ENCODE measurements around the gene HMOX2.

DNA sequence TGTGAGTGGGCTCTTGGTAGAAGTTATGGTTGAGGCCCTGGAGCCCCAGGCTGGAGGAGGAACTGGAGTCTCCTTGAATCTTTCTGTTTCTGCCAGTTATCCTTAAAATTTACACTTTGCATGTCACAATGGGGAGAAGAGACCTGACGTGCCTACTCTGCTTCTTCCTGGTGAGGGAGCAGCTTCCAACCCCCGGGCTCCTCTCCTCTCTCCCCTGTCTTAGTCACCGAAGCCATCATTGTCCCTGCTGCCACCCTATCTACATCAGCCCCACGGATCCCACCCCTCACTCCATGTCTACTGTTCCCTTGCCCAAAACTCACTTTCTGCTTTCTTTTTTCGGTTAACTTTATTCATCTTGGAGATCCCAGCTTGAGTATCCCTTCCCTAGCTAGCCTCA is 32.9 kb upstream of the HMOX2 start:
- TF ChIP-seq, protein P1, sequence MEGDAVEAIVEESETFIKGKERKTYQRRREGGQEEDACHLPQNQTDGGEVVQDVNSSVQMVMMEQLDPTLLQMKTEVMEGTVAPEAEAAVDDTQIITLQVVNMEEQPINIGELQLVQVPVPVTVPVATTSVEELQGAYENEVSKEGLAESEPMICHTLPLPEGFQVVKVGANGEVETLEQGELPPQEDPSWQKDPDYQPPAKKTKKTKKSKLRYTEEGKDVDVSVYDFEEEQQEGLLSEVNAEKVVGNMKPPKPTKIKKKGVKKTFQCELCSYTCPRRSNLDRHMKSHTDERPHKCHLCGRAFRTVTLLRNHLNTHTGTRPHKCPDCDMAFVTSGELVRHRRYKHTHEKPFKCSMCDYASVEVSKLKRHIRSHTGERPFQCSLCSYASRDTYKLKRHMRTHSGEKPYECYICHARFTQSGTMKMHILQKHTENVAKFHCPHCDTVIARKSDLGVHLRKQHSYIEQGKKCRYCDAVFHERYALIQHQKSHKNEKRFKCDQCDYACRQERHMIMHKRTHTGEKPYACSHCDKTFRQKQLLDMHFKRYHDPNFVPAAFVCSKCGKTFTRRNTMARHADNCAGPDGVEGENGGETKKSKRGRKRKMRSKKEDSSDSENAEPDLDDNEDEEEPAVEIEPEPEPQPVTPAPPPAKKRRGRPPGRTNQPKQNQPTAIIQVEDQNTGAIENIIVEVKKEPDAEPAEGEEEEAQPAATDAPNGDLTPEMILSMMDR (IDR thresholded peaks at IDR 0.05), result no peak
- TF ChIP-seq EP300 (IDR thresholded peaks at IDR 0.05) (no peak), POLR2AphosphoS5 (IDR thresholded peaks at IDR 0.05) (no peak)

Measured in upper lobe of left lung (tissue), 4 donors.